ENCODE measurements around the gene SLC13A5.

Gene SLC13A5

DNA sequence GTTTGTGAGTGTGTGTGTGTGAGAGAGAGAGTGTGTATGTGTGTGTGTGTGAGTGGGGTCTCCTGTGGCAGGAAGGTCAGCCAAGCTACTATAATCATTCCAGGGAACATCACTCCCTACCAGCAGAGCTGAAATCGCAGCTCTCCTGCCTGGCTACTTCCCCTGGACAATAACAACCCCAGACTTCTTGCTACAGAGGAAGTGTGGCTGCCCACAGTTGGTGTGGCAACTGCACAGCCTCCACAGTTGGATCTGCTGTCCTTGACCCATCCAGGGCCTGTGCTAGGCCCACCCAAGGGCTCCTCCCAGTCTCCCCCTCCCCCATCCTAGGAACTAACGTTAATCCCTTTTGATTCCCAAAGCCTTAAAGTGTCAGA lies 1.5 kb downstream of the SLC13A5 start:
- DNase-seq (ENCODE audit: insufficient read length, low spot score): no peak
- TF ChIP-seq, protein P1, sequence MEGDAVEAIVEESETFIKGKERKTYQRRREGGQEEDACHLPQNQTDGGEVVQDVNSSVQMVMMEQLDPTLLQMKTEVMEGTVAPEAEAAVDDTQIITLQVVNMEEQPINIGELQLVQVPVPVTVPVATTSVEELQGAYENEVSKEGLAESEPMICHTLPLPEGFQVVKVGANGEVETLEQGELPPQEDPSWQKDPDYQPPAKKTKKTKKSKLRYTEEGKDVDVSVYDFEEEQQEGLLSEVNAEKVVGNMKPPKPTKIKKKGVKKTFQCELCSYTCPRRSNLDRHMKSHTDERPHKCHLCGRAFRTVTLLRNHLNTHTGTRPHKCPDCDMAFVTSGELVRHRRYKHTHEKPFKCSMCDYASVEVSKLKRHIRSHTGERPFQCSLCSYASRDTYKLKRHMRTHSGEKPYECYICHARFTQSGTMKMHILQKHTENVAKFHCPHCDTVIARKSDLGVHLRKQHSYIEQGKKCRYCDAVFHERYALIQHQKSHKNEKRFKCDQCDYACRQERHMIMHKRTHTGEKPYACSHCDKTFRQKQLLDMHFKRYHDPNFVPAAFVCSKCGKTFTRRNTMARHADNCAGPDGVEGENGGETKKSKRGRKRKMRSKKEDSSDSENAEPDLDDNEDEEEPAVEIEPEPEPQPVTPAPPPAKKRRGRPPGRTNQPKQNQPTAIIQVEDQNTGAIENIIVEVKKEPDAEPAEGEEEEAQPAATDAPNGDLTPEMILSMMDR (IDR thresholded peaks at IDR 0.05; ENCODE audit: insufficient read depth, missing control alignments): no peak
- no peak for FAIRE-seq

DNA sequence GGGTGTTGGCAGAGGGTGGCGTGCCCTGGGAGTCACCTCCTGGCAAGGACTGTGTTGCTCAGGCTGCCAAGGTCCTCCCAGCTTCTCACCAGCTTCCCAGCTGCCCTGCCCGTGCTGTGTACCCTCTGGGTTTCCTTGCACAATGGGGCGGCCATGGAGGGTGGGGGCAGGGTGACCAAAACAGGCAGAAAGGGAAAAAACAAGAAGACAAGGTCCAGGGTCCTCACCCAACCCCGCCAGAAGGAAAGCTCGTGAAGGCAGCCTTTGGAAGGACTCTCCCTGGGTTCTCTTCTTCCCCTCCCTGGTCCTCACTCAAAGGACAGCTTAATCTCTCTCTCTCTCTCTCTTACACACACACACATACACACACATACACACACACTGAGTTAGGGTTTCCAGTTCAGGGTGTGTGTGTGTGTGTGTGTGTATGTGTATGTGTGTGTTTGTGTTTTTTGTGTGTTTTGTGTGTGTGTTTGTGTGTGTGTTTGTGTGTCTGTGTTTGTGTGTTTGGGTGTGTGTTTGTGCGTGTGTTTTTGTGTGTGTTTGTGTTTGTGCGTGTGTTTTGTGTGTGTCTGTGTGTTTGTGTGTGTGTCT lies 2.0 kb downstream of the SLC13A5 start:
- TF ChIP-seq, protein P1 (IDR thresholded peaks at IDR 0.05; ENCODE audit: insufficient read depth, missing control alignments): no peak
- DNase-seq (ENCODE audit: insufficient read length, low spot score) (no peak), FAIRE-seq (no peak)

GRCh38 chr17:6710317-6710716 lies 2.9 kb downstream of the SLC13A5 start:
- TF ChIP-seq, protein P1 (IDR thresholded peaks at IDR 0.05; ENCODE audit: insufficient read depth, missing control alignments): no peak
- no peak for DNase-seq (ENCODE audit: insufficient read length, low spot score)
- FAIRE-seq: no peak

DNA sequence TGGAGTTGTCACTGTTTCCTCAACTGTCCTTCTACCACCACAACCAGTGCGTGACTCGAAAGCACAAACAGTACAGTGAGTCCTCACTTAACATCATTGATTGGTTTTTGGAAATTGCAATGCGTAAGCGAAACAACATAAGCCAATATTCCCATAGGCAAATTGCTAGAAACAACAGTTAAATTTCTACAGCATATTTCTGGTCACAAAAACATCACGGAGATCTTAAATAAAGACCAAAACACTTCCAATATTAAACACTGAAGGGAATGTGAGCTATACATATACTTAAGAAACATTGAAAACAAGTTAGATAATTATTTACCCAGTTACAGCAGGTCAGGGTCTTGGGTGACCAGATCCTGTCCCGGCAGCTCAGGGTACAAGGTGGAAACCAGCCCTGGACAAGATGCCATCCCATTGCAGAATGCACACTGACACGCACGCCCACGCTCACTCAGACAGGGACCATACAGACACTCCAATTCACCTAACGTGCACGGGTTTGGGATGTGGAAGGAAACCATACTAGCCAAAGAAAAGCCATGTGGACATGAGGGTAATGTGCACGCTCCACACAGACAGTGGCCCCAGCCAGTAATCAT lies 4.7 kb downstream of the SLC13A5 start:
- TF ChIP-seq, protein P1 (IDR thresholded peaks at IDR 0.05; ENCODE audit: insufficient read depth, missing control alignments): no peak
- no peak for FAIRE-seq
- DNase-seq (ENCODE audit: insufficient read length, low spot score): no peak

GRCh38 chr17:6706996-6707395 lies 6.2 kb downstream of the SLC13A5 start:
- FAIRE-seq (no peak), DNase-seq (ENCODE audit: insufficient read length, low spot score) (no peak)
- TF ChIP-seq, protein P1 (IDR thresholded peaks at IDR 0.05; ENCODE audit: insufficient read depth, missing control alignments): no peak

DNA sequence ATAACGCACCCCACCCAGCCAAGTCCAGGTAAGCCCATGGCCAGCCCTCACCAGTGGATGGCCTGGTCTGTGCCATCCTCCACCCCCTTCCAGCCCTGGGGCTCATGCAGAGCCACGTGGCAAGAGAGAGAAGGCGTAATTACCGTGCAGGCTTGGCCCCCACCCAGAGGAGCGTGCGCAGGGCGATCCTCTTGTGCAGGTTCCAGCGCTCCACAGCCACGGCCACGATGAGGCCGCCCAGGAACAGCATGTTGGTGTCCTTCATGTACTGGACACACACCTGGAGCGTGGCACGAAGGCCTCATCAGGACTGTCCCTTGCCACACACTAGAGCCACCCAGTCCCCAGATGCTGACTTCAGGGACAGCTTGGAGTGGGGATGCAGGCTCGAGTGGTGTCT lies 6.7 kb downstream of the SLC13A5 start:
- FAIRE-seq (no peak), DNase-seq (ENCODE audit: insufficient read length, low spot score) (no peak)
- TF ChIP-seq, protein P1 (IDR thresholded peaks at IDR 0.05; ENCODE audit: insufficient read depth, missing control alignments): no peak

DNA sequence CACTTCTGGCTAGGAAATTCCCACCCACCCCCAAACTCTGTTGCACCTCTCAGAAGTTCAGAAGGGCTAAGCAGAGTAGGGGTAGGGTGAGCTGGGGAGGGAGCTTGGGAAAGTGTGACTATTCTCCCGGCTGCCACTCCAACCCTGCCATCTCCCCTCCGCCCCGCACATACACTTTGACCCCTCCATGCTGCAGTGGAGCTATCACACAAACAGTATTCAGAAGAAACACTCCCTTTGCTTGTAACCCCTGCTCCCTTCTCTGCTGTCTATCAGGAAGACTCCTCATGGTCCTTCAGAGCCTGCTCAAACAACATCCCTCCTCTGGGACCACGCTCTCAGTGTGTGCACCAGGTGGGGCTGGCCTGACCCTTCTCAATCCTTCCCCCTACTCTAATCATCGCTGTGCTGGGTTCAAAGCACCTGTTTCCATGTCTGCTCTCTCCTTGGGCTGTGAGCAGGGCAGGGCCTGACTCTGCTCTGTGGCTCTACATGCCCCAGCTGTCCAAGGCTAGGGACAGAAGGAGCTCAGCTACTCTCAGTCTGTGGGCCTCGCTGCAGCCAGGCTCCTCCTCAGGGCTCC lies 8.6 kb downstream of the SLC13A5 start:
- FAIRE-seq (no peak), DNase-seq (ENCODE audit: insufficient read length, low spot score) (no peak)
- TF ChIP-seq, protein P1 (IDR thresholded peaks at IDR 0.05; ENCODE audit: insufficient read depth, missing control alignments): no peak

All from D721Med (cell line).